Skeletal muscle cell (primary cell): ENCODE measurements around the gene DHFR2.

ENCODE experiments used
- DNase-seq: peaks from one replicate; pipeline ENCODE4 v3.0.0-alpha.2; 2010; ENCODE audit warnings: low read depth
- H3K4me3 ChIP-seq: 2 replicates; pipeline ENCODE4 v1.5.1; 2011; ENCODE audit warnings: low read depth, mild to moderate bottlenecking, control low read depth, low read length, moderate library complexity

Gene DHFR2

GRCh38 chr3:94012185-94012584 lies 50.5 kb downstream of the DHFR2 start:
- DNase-seq = no peak
- no peak overlapping the region for H3K4me3 ChIP-seq

GRCh38 chr3:94011233-94011711 lies 51.4 kb downstream of the DHFR2 start:
- DNase-seq = no peak
- no peak overlapping the region for H3K4me3 ChIP-seq

GRCh38 chr3:94009608-94010007 lies 53.1 kb downstream of the DHFR2 start:
- no peak overlapping the region for H3K4me3 ChIP-seq
- DNase-seq = no peak

DNA sequence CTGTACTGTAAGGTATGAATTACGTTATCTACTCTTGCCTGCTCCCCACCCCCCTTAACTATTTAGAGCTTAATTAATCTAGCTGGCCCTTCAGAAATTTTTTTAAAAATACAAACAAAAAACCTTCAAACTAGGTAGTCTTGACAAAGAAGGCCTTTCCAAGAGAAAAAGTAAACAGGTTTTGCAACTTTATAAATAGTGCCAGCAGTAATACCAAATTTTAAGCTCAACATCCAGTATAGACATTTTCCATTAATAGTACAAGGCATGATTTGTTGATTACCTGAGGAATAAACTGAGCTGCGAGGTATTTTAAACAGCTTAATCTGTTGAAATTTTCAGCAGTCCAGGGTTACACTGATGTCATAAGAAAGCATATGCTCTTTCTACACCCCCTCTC lies 54.5 kb downstream of the DHFR2 start:
- H3K4me3 ChIP-seq = no peak overlapping the region
- DNase-seq = no peak
